Stomach (tissue), 9 donors: ENCODE measurements around the gene FKBP14. TPM values are rescaled to one million over a fixed set of nuclear protein-coding genes. Genes with fewer than 3 reads are reported as not detected.

ENCODE experiments used
- DNase-seq, 2 donors: peaks; one replicate each; pipeline versions ENCODE4 v3.0.0 to v3.0.0-alpha.2; 2013 to 2019
- H3K27ac ChIP-seq, 5 donors: fragments of 200-600 bp in 4 of 5; sonication (generic) in 4 of 5; one replicate each; pipeline ENCODE4 v1.5.1; 2013 to 2019; ENCODE audit warnings: mild to moderate bottlenecking in 1 of 5, moderate library complexity in 1 of 5
- H3K27me3 ChIP-seq, 3 donors: fragments of 200-600 bp; sonication (generic); one replicate each; pipeline ENCODE4 v1.5.1; 2017 to 2019; ENCODE audit warnings: mixed run types in 1 of 3
- H3K36me3 ChIP-seq, 4 donors: fragments of 200-600 bp; sonication (generic); 1 replicate in 3 of 4; 2 replicates in 1 of 4; pipeline ENCODE4 v1.5.1; 2016 to 2019
- H3K4me1 ChIP-seq, 4 donors: fragments of 200-600 bp; sonication (generic); one replicate each; pipeline ENCODE4 v1.5.1; 2016 to 2019
- H3K4me3 ChIP-seq, 4 donors: fragments of 200-600 bp; sonication (generic) in 3 of 4; one replicate each; pipeline ENCODE4 v1.5.1; 2016 to 2019; ENCODE audit warnings: mild to moderate bottlenecking in 1 of 4
- H3K9me3 ChIP-seq, 4 donors: fragments of 200-600 bp; sonication (generic); one replicate each; pipeline ENCODE4 v1.5.1; 2016 to 2019
- EP300 ChIP-seq: sonication (generic); formaldehyde crosslinking; IDR thresholded peaks from one replicate; pipeline ENCODE4 v1.6.1; 2017; ENCODE audit warnings: antibody characterized with exemption
- POLR2A ChIP-seq, 4 donors: fragments of 450-650 bp; IDR thresholded peaks; one replicate each; pipeline ENCODE4 v1.6.1; 2016; ENCODE audit warnings: antibody characterized with exemption in 4 of 4, control low read depth in 2 of 4, mild to moderate bottlenecking in 1 of 4, moderate library complexity in 1 of 4
- POLR2AphosphoS5 ChIP-seq, 3 donors: sonication (generic); formaldehyde crosslinking; IDR thresholded peaks; one replicate each; pipeline ENCODE4 v1.6.1; 2016; ENCODE audit warnings: antibody characterized with exemption in 3 of 3
- WGBS, 5 donors: extraction: QIAGEN DNeasy Blood & Tissue Kit in 3 of 5; methylation state at CpG; one replicate each; pipeline versions ENCODE4 v1.1.5 to v1.1.7; 2013 to 2018; 5-methylcytosine and 5-hydroxymethylcytosine counted together
- intact Hi-C: fragments of 100-400 bp; cut with DNase I; formaldehyde crosslinking; loops from one replicate; pipeline ENCODE4 v1.15.1; 2023; ENCODE audit warnings: low total_unique reads
- polyA plus RNA-seq, 3 donors: library from polyadenylated mRNA; stranded (reverse); fragments of 200-250 nt; gene quantifications; one replicate each; pipeline ENCODE4 v1.2.3, GENCODE V29; 2013
- total RNA-seq, 5 donors: library from RNA; depleted of rRNA; stranded (reverse); fragments of >200 nt; gene quantifications; one replicate each; pipeline versions ENCODE4 v1.1.0 to v1.2.3, GENCODE V29; 2014 to 2016
- TF ChIP-seq, protein P1 (sequence below), 7 experiments: fragments of 450-650 bp in 4 of 7; fragments of 200-600 bp in 3 of 7; sonication (generic) in 3 of 7; IDR thresholded peaks; one replicate each; pipeline ENCODE4 v1.5.1; 2016 to 2019; ENCODE audit warnings: antibody characterized with exemption in 7 of 7, control low read depth in 2 of 7, mild to moderate bottlenecking in 1 of 7
- donor health status: healthy with polysubstance abuse.
- donor health status: Bipolar disorder and iron deficiency.
- donor health status: healthy.

The FKBP14 gene
- total and polyA plus RNA-seq, 8 donors: 0.29 to 45.2 (median 5.9) TPM

- Histone ChIP-seq H3K36me3 (no peaks in the 10 kb centered on the region), H3K4me3 (peak within 1 kb of the TSS; percentile 74 to 98 (median 94)), H3K4me1 (peaks cover 20 to 75% (median 58%) of the 10 kb centered on the region in 4 donors), H3K27me3 (no peaks in the 10 kb centered on the region), H3K9me3 (no peaks in the 10 kb centered on the region), H3K27ac (peak within 1 kb of the TSS; percentile 89 to 94 (median 94))
- intact Hi-C loops: no loop called here
- 0% methylated on average over 11 to 70 of the region's 70 CpGs for WGBS, 5 donors
- DNase-seq: peak; percentile 87 to 96
- TF ChIP-seq EP300 (no peak), POLR2AphosphoS5 (IDR thresholded peaks at IDR 0.05) (peak; percentile 86 to 89 (median 87))
Measured at GRCh38 chr7:30028216-30028748, 1.8 kb upstream of the FKBP14 start, which contains the start of gene PLEKHA8. Gene PLEKHA8, plus strand, starts transcription at chr7:30028412. Its CDS starts 351 bp downstream, at chr7:30028763.

DNA sequence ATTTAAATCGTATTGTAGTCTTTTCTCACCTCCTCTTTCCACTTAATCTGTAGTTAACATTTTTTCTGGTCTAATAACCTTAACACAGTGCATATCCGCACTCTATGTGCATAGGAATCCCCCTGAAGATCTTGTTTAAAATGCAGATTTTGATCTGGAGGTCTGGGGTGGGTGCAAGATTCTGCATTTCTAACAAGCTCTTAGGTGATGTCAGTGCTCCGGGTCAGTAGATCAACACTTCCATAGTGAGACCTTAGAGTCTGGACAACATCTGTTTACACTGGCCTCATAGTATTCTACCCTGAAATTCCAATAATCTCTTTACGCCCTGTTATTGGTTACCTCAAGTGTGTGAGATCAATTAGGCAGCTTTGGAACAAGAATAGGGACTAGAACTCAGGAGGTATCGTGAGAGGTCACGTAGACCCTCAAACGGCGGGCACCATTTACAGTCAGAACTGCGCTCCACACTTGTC, 1.3 kb upstream of the FKBP14 start:
- peak overlapping the region; percentile 74 to 98 (median 94) for H3K4me3 ChIP-seq
- no peak for DNase-seq
- no peak for TF ChIP-seq POLR2A (IDR thresholded peaks at IDR 0.05)
- TF ChIP-seq POLR2AphosphoS5 (IDR thresholded peaks at IDR 0.05): no peak
- TF ChIP-seq, protein P1, sequence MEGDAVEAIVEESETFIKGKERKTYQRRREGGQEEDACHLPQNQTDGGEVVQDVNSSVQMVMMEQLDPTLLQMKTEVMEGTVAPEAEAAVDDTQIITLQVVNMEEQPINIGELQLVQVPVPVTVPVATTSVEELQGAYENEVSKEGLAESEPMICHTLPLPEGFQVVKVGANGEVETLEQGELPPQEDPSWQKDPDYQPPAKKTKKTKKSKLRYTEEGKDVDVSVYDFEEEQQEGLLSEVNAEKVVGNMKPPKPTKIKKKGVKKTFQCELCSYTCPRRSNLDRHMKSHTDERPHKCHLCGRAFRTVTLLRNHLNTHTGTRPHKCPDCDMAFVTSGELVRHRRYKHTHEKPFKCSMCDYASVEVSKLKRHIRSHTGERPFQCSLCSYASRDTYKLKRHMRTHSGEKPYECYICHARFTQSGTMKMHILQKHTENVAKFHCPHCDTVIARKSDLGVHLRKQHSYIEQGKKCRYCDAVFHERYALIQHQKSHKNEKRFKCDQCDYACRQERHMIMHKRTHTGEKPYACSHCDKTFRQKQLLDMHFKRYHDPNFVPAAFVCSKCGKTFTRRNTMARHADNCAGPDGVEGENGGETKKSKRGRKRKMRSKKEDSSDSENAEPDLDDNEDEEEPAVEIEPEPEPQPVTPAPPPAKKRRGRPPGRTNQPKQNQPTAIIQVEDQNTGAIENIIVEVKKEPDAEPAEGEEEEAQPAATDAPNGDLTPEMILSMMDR (IDR thresholded peaks at IDR 0.05): no peak
- TF ChIP-seq EP300: no peak
- peaks cover 20 to 73% (median 57%) of the 10 kb centered on the region in 4 donors for H3K4me1 ChIP-seq
- H3K27me3 ChIP-seq: no peaks in the 10 kb centered on the region
- H3K9me3 ChIP-seq: no peaks in the 10 kb centered on the region
- WGBS, 5 donors: 2 to 4% (median 3%) methylated on average over 9 of the region's 9 CpGs
- H3K36me3 ChIP-seq: no peaks in the 10 kb centered on the region
- intact Hi-C loops: no loop called here
- H3K27ac ChIP-seq: peak overlapping the region; percentile 89 to 94 (median 94)

DNA sequence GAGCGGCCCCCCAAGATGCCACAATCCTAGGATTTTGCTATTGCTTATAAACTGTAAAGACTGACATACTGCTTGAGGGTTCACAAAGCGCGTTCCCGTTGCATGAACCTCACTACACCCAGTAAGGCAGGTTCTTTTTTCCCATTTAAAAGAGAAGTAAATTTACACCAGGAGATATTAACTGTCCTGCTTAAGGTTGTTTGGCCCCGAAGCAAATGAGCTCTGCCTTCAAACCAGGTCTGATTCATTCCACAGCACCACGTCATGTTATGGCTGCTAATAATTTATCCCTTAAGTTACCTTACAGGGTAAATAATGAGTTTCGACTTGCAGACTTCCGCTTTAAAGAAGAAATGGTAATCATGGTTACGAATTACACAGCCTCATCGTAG, 559 bp upstream of the FKBP14 start:
- TF ChIP-seq, protein P1 (IDR thresholded peaks at IDR 0.05): no peak
- no peak for TF ChIP-seq POLR2A (IDR thresholded peaks at IDR 0.05)
- peak in 1 of 3 donors; percentile 9 for TF ChIP-seq POLR2AphosphoS5 (IDR thresholded peaks at IDR 0.05)
- H3K27ac ChIP-seq: peak overlapping the region; percentile 88 to 94 (median 94)
- peak in 1 of 2 donors; percentile 79 for DNase-seq
- H3K4me1 ChIP-seq: peaks cover 20 to 66% (median 51%) of the 10 kb centered on the region in 4 donors
- H3K36me3 ChIP-seq: no peaks in the 10 kb centered on the region
- intact Hi-C loops: no loop called here
- peak overlapping the region; percentile 74 to 98 (median 94) for H3K4me3 ChIP-seq
- 0 to 1% (median 0%) methylated on average over 10 of the region's 10 CpGs for WGBS, 5 donors
- H3K27me3 ChIP-seq: no peaks in the 10 kb centered on the region
- H3K9me3 ChIP-seq: no peaks in the 10 kb centered on the region

GRCh38 chr7:30023524-30023923, 3.0 kb downstream of the FKBP14 start:
- no peak overlapping the region for H3K27ac ChIP-seq
- H3K36me3 ChIP-seq: peaks cover 0 to 4% (median under 1%) of the 10 kb centered on the region in 4 donors
- no peaks in the 10 kb centered on the region for H3K9me3 ChIP-seq
- peaks cover 7 to 52% (median 35%) of the 10 kb centered on the region in 4 donors for H3K4me1 ChIP-seq
- no peak for DNase-seq
- TF ChIP-seq POLR2AphosphoS5 (IDR thresholded peaks at IDR 0.05) (no peak), POLR2A (IDR thresholded peaks at IDR 0.05) (no peak), EP300 (no peak)
- TF ChIP-seq, protein P1 (IDR thresholded peaks at IDR 0.05): no peak
- no peak overlapping the region for H3K4me3 ChIP-seq
- intact Hi-C loops: no loop called here
- H3K27me3 ChIP-seq: no peaks in the 10 kb centered on the region
- 94 to 98% (median 96%) methylated on average over 6 of the region's 6 CpGs for WGBS, 5 donors

DNA sequence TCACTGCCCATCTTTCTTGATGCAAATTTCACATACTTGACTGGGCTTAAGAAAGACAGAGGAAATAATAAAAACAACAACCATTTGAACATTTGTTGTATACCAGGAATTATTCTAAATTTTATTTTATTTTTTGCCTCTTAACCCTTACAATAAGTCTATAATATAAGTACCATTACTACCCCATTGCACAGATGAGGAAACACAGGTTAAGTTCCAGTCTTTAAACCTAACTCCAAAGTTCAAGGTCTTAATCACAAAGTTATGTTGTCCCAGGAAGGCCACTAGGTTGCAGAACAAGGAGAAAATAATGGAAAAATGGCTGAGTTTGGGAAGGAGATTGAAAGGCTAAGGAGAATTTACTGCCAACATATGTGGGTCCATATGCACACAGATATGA, 3.5 kb downstream of the FKBP14 start:
- Histone ChIP-seq H3K27ac (no peak overlapping the region), H3K4me3 (no peak overlapping the region), H3K27me3 (no peaks in the 10 kb centered on the region), H3K9me3 (no peaks in the 10 kb centered on the region), H3K4me1 (peaks cover 7 to 51% (median 34%) of the 10 kb centered on the region in 4 donors), H3K36me3 (peaks cover 0 to 9% (median 5%) of the 10 kb centered on the region in 4 donors)
- TF ChIP-seq POLR2A (IDR thresholded peaks at IDR 0.05): no peak
- TF ChIP-seq, protein P1 (IDR thresholded peaks at IDR 0.05): no peak
- no peak for TF ChIP-seq POLR2AphosphoS5 (IDR thresholded peaks at IDR 0.05)
- TF ChIP-seq EP300: no peak
- intact Hi-C loops: no loop called here
- no peak for DNase-seq
